ENCODE measurements around the gene GATA5. TPM values are rescaled to one million over a fixed set of nuclear protein-coding genes. Genes with fewer than 3 reads are reported as not detected.

Gene GATA5
- total and polyA plus RNA-seq, 2 donors (not counting 3 experiments of a cell fraction or from before 2014, with no cell fraction given), result not detected

DNA sequence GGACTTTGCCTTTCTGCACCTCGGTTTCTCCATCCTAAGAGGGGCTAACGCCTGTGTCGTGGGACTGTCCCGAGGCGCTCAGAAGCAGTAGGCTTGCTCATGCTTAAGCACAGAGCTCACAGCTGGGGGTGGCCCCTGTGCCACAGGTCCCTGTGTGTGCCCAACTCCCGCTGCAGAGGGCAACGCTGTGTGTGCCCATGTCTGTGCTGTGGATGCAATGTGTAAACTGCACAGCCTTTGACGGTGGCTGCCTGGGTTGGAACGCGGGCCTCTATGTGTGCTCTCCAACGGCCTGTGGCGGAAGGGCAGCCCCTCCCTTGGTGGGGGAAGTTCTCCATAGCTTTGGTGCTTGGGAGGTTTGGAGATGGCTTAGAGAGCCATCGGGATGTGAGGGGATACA, 10.7 kb upstream of the GATA5 start:
- no peak for TF ChIP-seq POLR2AphosphoS5 (IDR thresholded peaks at IDR 0.05; ENCODE audit: insufficient read depth, low read depth, low read length)
- no peak for TF ChIP-seq MYC (IDR thresholded peaks at IDR 0.05; ENCODE audit: low read depth, low read length)
- TF ChIP-seq EZH2 (IDR thresholded peaks at IDR 0.05; ENCODE audit: borderline replicate concordance, low read depth, low read length, severe bottlenecking), result no peak
- no peak for TF ChIP-seq POLR2A (IDR thresholded peaks at IDR 0.05; ENCODE audit: low read depth, low read length)
- TF ChIP-seq, protein P1, sequence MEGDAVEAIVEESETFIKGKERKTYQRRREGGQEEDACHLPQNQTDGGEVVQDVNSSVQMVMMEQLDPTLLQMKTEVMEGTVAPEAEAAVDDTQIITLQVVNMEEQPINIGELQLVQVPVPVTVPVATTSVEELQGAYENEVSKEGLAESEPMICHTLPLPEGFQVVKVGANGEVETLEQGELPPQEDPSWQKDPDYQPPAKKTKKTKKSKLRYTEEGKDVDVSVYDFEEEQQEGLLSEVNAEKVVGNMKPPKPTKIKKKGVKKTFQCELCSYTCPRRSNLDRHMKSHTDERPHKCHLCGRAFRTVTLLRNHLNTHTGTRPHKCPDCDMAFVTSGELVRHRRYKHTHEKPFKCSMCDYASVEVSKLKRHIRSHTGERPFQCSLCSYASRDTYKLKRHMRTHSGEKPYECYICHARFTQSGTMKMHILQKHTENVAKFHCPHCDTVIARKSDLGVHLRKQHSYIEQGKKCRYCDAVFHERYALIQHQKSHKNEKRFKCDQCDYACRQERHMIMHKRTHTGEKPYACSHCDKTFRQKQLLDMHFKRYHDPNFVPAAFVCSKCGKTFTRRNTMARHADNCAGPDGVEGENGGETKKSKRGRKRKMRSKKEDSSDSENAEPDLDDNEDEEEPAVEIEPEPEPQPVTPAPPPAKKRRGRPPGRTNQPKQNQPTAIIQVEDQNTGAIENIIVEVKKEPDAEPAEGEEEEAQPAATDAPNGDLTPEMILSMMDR (IDR thresholded peaks at IDR 0.05; ENCODE audit: extremely low read depth in 1 of 2, insufficient read depth in 1 of 2, low read depth in 1 of 2, low read length in 2 of 2), result no peak
- TF ChIP-seq GATA2 (IDR thresholded peaks at IDR 0.05; ENCODE audit: insufficient read depth, insufficient read length, low read depth, low read length), result no peak
- no peak for TF ChIP-seq FOS (IDR thresholded peaks at IDR 0.05; ENCODE audit: borderline replicate concordance, insufficient read depth, low read length)
- TF ChIP-seq, protein P2, sequence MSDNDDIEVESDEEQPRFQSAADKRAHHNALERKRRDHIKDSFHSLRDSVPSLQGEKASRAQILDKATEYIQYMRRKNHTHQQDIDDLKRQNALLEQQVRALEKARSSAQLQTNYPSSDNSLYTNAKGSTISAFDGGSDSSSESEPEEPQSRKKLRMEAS (IDR thresholded peaks at IDR 0.05; ENCODE audit: insufficient read depth, insufficient read length), result no peak
- no peak for TF ChIP-seq JUN (IDR thresholded peaks at IDR 0.05; ENCODE audit: borderline replicate concordance, insufficient read depth, insufficient read length, low read depth)
- Histone ChIP-seq H3K9me1 (replicated peaks; ENCODE audit: control insufficient read depth, extremely low read depth, insufficient read depth, low read length) (no peaks in the 10 kb centered on the region), H3K4me3 (replicated peaks in 1 of 3; ENCODE audit: insufficient read depth in 1 of 3, low read depth in 1 of 3, low read length in 3 of 3) (no peak overlapping the region), H4K20me1 (replicated peaks; ENCODE audit: control insufficient read depth, extremely low read depth, insufficient read depth, low read length) (no peaks in the 10 kb centered on the region), H3K4me1 (ENCODE audit: control insufficient read depth, extremely low read depth, insufficient read depth, low read length) (no peaks in the 10 kb centered on the region), H3K27ac (ENCODE audit: insufficient read depth, low read depth, low read length) (no peak overlapping the region), H2AFZ (ENCODE audit: low read depth, low read length) (no peak overlapping the region), H3K9ac (replicated peaks; ENCODE audit: extremely low read depth, insufficient read depth, low read length) (no peak overlapping the region), H3K4me2 (ENCODE audit: insufficient read depth, low read length) (no peak overlapping the region), H3K36me3 (ENCODE audit: control insufficient read depth in 2 of 2, extremely low read depth in 1 of 2, insufficient read depth in 2 of 2, low read length in 2 of 2) (no peaks in the 10 kb centered on the region), H3K9me3 (replicated peaks; ENCODE audit: control insufficient read depth, insufficient read depth, low read length) (no peaks in the 10 kb centered on the region), H3K79me2 (ENCODE audit: control insufficient read depth, insufficient read depth, low read length) (no peaks in the 10 kb centered on the region), H3K27me3 (ENCODE audit: control insufficient read depth in 2 of 2, insufficient read depth in 2 of 2, low read length in 2 of 2) (peaks cover 25 to 28% of the 10 kb centered on the region in 2 experiments)
- DNase-seq (ENCODE audit: low read depth, low spot score) (no peak), FAIRE-seq (no peak)
- POLR2A ChIA-PET, result no interaction called here
- intact Hi-C loops (cut with micrococcal nuclease), result no loop called here
- dilution Hi-C loops (cut with MboI; ENCODE audit: extremely low pct_ligation_motif_present, low sequenced_read_pairs), result no loop called here
- BruUV-seq (replicated peaks), result no TSS peak
- CTCF ChIA-PET, result no interaction called here

Data from endothelial cell of umbilical vein (primary cell).